D721Med (cell line): ENCODE measurements around the gene LAMA5.

ENCODE experiments used
- DNase-seq: peaks from one replicate; pipeline ENCODE4 v3.0.0; 2011; ENCODE audit warnings: low spot score; ENCODE audit not compliant: insufficient read length
- FAIRE-seq: peaks from 2 replicates; lab custom pipeline; 2011; peaks lifted over from hg19 to GRCh38; lab: Jason Lieb, UNC
- TF ChIP-seq, protein P1 (sequence below): IDR thresholded peaks from 2 replicates; pipeline ENCODE4 v1.5.1; 2012; ENCODE audit warnings: mild to moderate bottlenecking, control low read depth; ENCODE audit not compliant: insufficient read depth; ENCODE audit errors: missing control alignments

The LAMA5 gene

DNA sequence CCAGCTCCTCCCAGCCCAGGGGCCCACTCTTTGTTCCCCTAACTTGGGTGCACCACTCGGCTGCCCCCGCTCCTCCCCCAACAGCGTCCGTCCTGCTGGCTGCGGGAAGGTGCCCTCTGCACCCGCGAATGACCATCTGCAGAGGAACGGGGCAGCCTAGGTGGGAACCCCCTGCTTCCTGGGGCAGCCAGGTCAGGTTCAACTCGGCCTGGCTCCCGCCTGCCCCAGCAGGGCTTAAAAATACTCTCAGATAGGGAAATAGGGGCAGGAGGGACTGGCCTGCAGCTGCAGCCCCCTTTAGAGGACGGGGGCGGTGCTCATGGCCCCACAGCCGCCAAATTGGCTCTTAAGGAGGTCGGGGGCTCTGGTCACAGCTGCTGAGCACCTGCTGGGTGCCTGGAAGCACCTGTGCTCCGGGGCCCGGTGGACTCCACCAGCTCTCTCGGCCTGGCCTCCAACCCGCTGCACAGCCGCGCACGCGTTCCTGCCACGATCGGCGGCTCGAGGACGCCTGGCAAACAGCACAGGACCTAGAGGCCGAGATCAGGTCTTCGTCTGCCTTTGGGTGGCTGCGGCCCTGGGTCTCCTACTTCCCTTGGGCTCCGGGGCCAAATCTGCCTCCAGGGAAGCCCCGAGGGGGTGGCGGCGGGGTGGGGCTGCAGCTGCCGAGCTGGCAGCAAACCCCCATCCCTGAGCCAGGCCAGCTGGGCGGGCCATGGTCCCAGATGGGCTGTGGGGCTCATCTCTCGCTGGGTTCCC lies 700 bp upstream of the LAMA5 start:
- DNase-seq: no peak
- TF ChIP-seq, protein P1, sequence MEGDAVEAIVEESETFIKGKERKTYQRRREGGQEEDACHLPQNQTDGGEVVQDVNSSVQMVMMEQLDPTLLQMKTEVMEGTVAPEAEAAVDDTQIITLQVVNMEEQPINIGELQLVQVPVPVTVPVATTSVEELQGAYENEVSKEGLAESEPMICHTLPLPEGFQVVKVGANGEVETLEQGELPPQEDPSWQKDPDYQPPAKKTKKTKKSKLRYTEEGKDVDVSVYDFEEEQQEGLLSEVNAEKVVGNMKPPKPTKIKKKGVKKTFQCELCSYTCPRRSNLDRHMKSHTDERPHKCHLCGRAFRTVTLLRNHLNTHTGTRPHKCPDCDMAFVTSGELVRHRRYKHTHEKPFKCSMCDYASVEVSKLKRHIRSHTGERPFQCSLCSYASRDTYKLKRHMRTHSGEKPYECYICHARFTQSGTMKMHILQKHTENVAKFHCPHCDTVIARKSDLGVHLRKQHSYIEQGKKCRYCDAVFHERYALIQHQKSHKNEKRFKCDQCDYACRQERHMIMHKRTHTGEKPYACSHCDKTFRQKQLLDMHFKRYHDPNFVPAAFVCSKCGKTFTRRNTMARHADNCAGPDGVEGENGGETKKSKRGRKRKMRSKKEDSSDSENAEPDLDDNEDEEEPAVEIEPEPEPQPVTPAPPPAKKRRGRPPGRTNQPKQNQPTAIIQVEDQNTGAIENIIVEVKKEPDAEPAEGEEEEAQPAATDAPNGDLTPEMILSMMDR: no peak

DNA sequence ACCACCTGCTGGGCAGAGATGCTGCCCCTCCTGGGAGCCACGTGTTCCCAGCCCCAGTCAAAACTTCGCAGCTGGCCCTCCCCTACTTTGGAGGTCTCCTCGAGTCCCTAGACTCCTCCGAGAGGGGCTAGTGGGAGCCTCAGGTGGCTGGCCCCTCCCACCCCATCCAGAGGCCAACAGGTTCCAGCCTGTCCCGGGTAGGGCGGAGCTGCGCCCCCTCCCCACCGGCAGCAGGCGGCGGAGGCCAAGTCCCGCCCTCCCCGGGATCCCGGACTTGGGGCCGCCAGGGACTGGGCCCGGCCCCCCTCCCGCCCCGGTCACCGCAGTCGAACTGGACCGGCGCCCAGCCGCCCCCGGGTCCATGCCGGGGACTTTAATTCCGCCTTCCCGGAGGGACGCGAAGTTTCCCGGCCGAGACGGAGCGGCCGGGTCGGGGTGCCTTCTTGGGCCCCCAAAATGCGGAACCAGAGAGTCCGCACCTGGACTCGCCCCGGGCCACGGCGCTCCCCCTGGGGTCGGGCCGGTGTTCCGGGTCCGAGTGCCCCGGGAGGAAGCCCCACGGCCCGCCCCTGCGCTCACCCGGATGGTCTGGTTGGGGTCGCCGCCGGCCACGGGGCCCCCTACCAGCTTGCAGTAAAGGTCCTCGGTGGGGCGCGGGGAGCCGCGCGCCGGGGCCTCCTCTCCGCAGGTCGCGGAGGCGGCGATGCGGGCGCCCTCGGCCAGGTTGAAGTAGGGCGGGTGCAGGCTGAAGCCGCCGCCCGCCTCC lies 559 bp downstream of the LAMA5 start:
- FAIRE-seq (no peak), DNase-seq (no peak)
- TF ChIP-seq, protein P1: no peak

More for the DNA sequence above, 700 bp upstream of the LAMA5 start:
- no peak for FAIRE-seq

DNA sequence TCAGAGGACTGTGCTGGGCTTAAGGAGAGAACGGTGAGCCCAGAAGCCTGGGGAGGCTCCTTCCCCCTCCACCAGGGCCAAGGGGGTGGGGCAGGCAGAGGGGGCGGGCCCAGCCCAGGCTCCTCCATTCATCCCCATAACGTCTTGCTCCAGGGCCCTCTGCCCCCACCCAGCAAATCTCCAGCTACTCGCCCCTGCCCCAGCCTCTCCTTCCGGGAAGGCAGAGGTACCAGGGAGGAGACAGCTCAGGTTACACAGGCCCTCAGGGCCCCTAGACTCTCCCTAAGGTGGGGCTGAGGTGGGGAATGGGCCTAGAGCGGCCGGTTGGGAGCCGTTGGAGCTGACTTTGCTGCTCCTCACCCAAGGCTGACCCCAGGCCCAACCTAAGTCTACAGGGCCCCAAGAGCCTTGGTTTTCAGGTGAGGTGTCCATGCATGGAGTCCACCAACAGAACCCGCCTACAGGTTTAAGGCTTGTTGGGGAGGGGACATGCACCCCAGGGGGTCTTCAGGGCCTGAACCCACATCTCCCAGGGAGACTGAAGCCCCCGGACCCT lies 1.2 kb downstream of the LAMA5 start:
- no peak for DNase-seq
- FAIRE-seq: no peak

DNA sequence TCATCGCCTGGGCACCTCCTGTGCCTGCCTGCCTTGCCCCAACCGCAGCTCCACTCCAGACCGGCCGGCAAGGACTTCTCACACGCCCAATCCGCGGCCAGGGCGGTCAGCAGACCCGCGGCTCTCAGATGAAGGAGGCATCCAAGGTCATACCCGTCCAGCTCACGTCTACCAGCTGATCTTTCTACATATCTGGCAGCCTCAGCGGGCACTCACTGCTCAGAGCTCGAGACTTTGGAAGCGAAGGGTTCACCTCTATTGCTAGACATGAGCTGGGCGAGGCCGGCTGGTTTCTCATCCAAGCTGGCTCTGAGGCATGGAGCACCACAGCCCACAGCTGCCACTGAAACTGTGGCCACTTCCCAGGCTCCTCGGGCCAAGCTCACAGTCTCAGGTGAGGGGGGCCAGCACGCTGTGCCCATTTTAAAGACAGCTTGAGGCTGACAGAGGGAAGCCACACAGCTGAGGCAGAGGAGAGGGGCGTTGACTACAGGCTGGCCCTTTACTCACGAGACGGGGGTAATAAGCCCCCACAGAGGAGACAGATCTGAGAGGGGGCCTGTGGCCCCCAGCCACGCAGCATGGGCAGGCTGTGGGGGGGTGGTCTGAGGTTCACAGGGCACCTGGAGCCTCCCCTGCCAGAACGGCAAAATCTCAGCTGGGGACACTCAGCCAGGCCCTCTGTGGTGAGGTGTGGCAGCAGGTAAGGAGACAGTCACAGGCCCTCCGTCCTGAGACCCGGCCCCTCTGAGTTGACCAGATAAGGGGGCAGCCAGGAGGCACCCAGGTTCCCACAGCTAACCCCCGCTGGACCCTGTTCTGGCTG lies 2.0 kb downstream of the LAMA5 start:
- TF ChIP-seq, protein P1: no peak
- FAIRE-seq (no peak), DNase-seq (no peak)

More for the DNA sequence above, 1.2 kb downstream of the LAMA5 start:
- TF ChIP-seq, protein P1: no peak

DNA sequence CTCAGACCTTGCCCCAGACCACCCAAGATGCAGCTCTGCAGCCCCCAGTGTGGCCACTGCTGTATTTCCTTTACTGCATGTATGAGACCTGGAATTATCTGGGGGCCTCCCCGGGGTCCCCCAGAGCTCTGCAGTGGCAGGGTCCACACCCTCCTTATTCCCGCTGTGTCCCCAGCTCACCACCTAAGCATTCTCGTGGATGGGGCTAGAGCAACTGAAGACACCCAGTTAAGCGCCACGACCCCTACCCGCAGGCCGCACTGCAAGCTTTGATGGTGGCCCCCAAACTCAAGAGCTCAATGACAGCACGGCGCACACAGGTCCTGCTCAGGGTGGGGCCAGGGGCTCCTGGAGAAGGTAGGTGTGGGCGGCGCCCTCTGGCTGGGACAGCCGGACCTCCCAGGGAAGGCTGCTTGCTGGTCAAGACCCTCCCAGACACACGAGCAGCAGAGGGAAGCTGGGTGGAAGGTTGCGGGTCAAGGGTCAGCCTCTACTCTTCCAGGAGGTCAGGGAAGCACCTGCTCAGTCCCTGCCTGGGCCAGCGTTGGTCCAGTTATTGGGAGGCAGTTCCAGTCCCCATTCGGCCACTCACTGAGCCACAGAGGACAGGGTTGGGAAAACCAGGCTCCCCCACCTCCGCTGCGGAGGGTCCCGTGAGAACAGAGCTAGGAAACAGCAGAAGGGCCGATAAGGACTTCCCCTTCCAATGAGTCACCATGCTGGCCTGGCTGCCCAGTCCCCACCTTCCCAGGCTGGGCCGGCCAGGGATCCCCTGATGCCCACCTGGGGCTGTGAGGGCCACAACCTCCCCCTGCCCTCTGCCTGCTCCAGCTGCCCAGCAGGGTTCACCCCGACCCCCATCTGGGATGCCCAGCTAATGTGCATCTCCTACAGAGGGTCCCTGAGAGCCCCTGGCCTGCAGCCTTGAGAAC lies 2.9 kb downstream of the LAMA5 start:
- TF ChIP-seq, protein P1: no peak
- DNase-seq: no peak
- no peak for FAIRE-seq
